NCI-H524 (cell line): ENCODE results near the gene C4B.
A peak's percentile ranks its signal among the peaks of the same experiment; 100 is the strongest.
"Not testable (repeated sequence)": the region's sequence is repeated elsewhere in the genome, so short reads cannot be mapped to it uniquely, and the experiment has no call there.

Experiments used
- DNase-seq, 2 experiments: peaks; one replicate each; lab custom pipeline; 2025; lab: John Stamatoyannopoulos, UW

C4B gene

GRCh38 chr6:32050562-32050961 is 36.0 kb downstream of the C4B start:
- no peak for DNase-seq

GRCh38 chr6:32052626-32053025 is 38.0 kb downstream of the C4B start:
- not testable (repeated sequence) for DNase-seq

GRCh38 chr6:32053314-32053713 is 38.7 kb downstream of the C4B start:
- not testable (repeated sequence) for DNase-seq

GRCh38 chr6:32055756-32056155 is 41.2 kb downstream of the C4B start:
- DNase-seq = not testable (repeated sequence)

- DNase-seq = no peak
Measured at GRCh38 chr6:32056254-32056653, 41.7 kb downstream of the C4B start.

- no peak for DNase-seq
Measured at GRCh38 chr6:32057966-32058365, 43.4 kb downstream of the C4B start.

GRCh38 chr6:32058511-32058963 is 43.9 kb downstream of the C4B start:
- no peak for DNase-seq

GRCh38 chr6:32060966-32061655 is 46.5 kb downstream of the C4B start:
- DNase-seq = no peak

- DNase-seq = no peak
Measured at GRCh38 chr6:32064706-32065105, 50.1 kb downstream of the C4B start.

GRCh38 chr6:32067521-32067920 is 52.9 kb downstream of the C4B start:
- DNase-seq = not testable (repeated sequence)

- not testable (repeated sequence) for DNase-seq
Measured at GRCh38 chr6:32068315-32068714, 53.7 kb downstream of the C4B start.

GRCh38 chr6:32068867-32069266 is 54.3 kb downstream of the C4B start:
- DNase-seq = no peak

GRCh38 chr6:32069460-32069859 is 54.9 kb downstream of the C4B start:
- DNase-seq = no peak

GRCh38 chr6:32069878-32070515 is 55.4 kb downstream of the C4B start:
- no peak for DNase-seq

GRCh38 chr6:32070814-32071543 is 56.4 kb downstream of the C4B start:
- no peak for DNase-seq

GRCh38 chr6:32073101-32073500 is 58.5 kb downstream of the C4B start:
- DNase-seq = peak; percentile 47 to 83

GRCh38 chr6:32073613-32074012 is 59.0 kb downstream of the C4B start:
- DNase-seq = no peak

GRCh38 chr6:32074996-32075532 is 60.5 kb downstream of the C4B start:
- DNase-seq = no peak

- no peak for DNase-seq
Measured at GRCh38 chr6:32075781-32076180, 61.2 kb downstream of the C4B start.

- no peak for DNase-seq
Measured at GRCh38 chr6:32076321-32076809, 61.8 kb downstream of the C4B start.

- DNase-seq = no peak
Measured at GRCh38 chr6:32079566-32080290, 65.1 kb downstream of the C4B start.
